ENCODE results near the gene RICTOR.

DNA sequence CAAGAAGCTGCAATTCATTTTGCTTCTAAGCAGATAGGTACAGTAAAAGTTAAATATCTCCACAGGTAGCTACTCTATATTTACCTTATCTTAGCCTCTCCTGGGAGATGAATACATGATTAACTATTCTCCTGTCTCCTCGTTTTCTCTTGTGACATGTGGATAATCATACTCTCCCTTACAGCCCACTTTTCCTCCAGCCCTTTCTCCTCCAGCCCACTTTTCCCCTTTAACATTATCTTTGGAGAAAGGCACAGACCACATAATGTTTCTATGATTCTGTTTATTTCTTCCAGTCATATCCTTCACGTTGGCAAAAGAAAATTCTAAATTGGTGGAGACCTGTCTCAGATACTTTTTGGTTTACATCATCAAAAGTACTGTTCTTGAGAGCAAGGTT is 144.4 kb downstream of the RICTOR start:
- TF ChIP-seq, protein P1, sequence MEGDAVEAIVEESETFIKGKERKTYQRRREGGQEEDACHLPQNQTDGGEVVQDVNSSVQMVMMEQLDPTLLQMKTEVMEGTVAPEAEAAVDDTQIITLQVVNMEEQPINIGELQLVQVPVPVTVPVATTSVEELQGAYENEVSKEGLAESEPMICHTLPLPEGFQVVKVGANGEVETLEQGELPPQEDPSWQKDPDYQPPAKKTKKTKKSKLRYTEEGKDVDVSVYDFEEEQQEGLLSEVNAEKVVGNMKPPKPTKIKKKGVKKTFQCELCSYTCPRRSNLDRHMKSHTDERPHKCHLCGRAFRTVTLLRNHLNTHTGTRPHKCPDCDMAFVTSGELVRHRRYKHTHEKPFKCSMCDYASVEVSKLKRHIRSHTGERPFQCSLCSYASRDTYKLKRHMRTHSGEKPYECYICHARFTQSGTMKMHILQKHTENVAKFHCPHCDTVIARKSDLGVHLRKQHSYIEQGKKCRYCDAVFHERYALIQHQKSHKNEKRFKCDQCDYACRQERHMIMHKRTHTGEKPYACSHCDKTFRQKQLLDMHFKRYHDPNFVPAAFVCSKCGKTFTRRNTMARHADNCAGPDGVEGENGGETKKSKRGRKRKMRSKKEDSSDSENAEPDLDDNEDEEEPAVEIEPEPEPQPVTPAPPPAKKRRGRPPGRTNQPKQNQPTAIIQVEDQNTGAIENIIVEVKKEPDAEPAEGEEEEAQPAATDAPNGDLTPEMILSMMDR (conservative IDR thresholded peaks at IDR 0.05; ENCODE audit: low read depth, low read length) = no peak
- TF ChIP-seq POLR2A (IDR thresholded peaks at IDR 0.05; ENCODE audit: low read depth, low read length) (no peak), RFX5 (IDR thresholded peaks at IDR 0.05; ENCODE audit: low read depth, low read length) (no peak), MAZ (IDR thresholded peaks at IDR 0.05; ENCODE audit: borderline replicate concordance, low read depth, low read length) (no peak), USF2 (IDR thresholded peaks at IDR 0.05; ENCODE audit: low read depth, low read length) (no peak), BHLHE40 (IDR thresholded peaks at IDR 0.05; ENCODE audit: low read depth, low read length) (no peak), MXI1 (IDR thresholded peaks at IDR 0.05; ENCODE audit: borderline replicate concordance, low read depth, low read length) (no peak)
